Mesenchymal stem cell (in vitro differentiated cells and primary cell): ENCODE results near the gene CYP26C1.
A peak's percentile ranks its signal among the peaks of the same experiment; 100 is the strongest.

Experiments used
- DNase-seq: peaks from one replicate; pipeline ENCODE4 v3.0.0-alpha.2; 2013
- H2AFZ ChIP-seq: one replicate; pipeline ENCODE4 v1.6.1; 2013; ENCODE audit warnings: low read depth, mild to moderate bottlenecking, control low read depth, inconsistent platforms, low read length, moderate library complexity
- H2AK5ac ChIP-seq: 2 replicates; pipeline ENCODE4 v1.6.1; 2013; ENCODE audit warnings: low read length, moderate library complexity, mild to moderate bottlenecking, inconsistent platforms; ENCODE audit not compliant: severe bottlenecking
- H2BK120ac ChIP-seq: one replicate; pipeline ENCODE4 v1.6.1; 2013; ENCODE audit warnings: low read depth, mild to moderate bottlenecking, inconsistent platforms, low read length, moderate library complexity
- H2BK12ac ChIP-seq, 2 experiments: one replicate each; pipeline ENCODE4 v1.6.1; 2013; ENCODE audit warnings: inconsistent platforms in 2 of 2, low read length in 2 of 2, mild to moderate bottlenecking in 2 of 2, moderate library complexity in 2 of 2, control low read depth in 1 of 2
- H2BK15ac ChIP-seq: one replicate; pipeline ENCODE4 v1.6.1; 2013; ENCODE audit warnings: mild to moderate bottlenecking, low read depth, inconsistent platforms; ENCODE audit not compliant: poor library complexity, severe bottlenecking
- H2BK5ac ChIP-seq: 2 replicates; pipeline ENCODE4 v1.6.1; 2013; ENCODE audit warnings: low read depth, mild to moderate bottlenecking, low read length, control low read depth, inconsistent platforms; ENCODE audit not compliant: poor library complexity, severe bottlenecking
- H3K14ac ChIP-seq, 2 experiments: one replicate each; pipeline ENCODE4 v1.6.1; 2013; ENCODE audit warnings: inconsistent platforms in 2 of 2, low read length in 2 of 2, control low read depth in 1 of 2, mild to moderate bottlenecking in 1 of 2, moderate library complexity in 1 of 2
- H3K18ac ChIP-seq, 2 experiments: one replicate each; pipeline ENCODE4 v1.6.1; 2013; ENCODE audit warnings: inconsistent platforms in 2 of 2, low read length in 2 of 2, control low read depth in 1 of 2, low read depth in 1 of 2, mild to moderate bottlenecking in 1 of 2
- H3K23ac ChIP-seq, 2 experiments: one replicate each; pipeline ENCODE4 v1.6.1; 2013; ENCODE audit warnings: inconsistent platforms in 2 of 2, low read length in 2 of 2, mild to moderate bottlenecking in 2 of 2, moderate library complexity in 2 of 2, control low read depth in 1 of 2
- H3K27ac ChIP-seq: 2 replicates; pipeline ENCODE4 v1.5.1; 2013; ENCODE audit warnings: mild to moderate bottlenecking, moderate library complexity, low read length, control low read depth, inconsistent platforms; ENCODE audit not compliant: poor library complexity, severe bottlenecking
- H3K27me3 ChIP-seq, 2 experiments: 2 replicates each; pipeline versions ENCODE4 v1.6.1 to v1.7.0; 2013; ENCODE audit warnings: low read length in 2 of 2, mild to moderate bottlenecking in 2 of 2, moderate library complexity in 2 of 2, control low read depth in 1 of 2, inconsistent platforms in 1 of 2; ENCODE audit not compliant: control insufficient read depth in 1 of 2, insufficient read depth in 1 of 2
- H3K36me3 ChIP-seq, 2 experiments: 2 replicates each; pipeline versions ENCODE4 v1.6.1 to v1.7.0; 2013; ENCODE audit warnings: low read length in 2 of 2, control low read depth in 1 of 2, inconsistent platforms in 1 of 2, low read depth in 1 of 2, mild to moderate bottlenecking in 1 of 2; ENCODE audit not compliant: insufficient read depth in 2 of 2, control insufficient read depth in 1 of 2
- H3K4ac ChIP-seq, 2 experiments: one replicate each; pipeline ENCODE4 v1.6.1; 2013; ENCODE audit warnings: inconsistent platforms in 2 of 2, low read length in 2 of 2, mild to moderate bottlenecking in 2 of 2, moderate library complexity in 2 of 2, control low read depth in 1 of 2, low read depth in 1 of 2
- H3K4me1 ChIP-seq: 2 replicates; pipeline ENCODE4 v1.6.1; 2013; ENCODE audit warnings: low read depth, low read length, control low read depth; ENCODE audit not compliant: control insufficient read depth, insufficient read depth
- H3K4me2 ChIP-seq: 2 replicates; pipeline ENCODE4 v1.6.1; 2013; ENCODE audit warnings: low read length, mild to moderate bottlenecking, inconsistent platforms; ENCODE audit not compliant: poor library complexity, severe bottlenecking
- H3K4me3 ChIP-seq, 2 experiments: 2 replicates each; pipeline versions ENCODE4 v1.5.1 to v1.7.0; 2013; ENCODE audit warnings: low read length in 2 of 2, mild to moderate bottlenecking in 2 of 2, control low read depth in 1 of 2, low read depth in 1 of 2; ENCODE audit not compliant: insufficient read depth in 1 of 2
- H3K79me1 ChIP-seq: replicated peaks from 2 replicates; pipeline ENCODE4 v1.6.1; 2013; ENCODE audit warnings: mild to moderate bottlenecking, control low read depth, low read length, inconsistent platforms; ENCODE audit not compliant: poor library complexity, severe bottlenecking
- H3K9ac ChIP-seq: 2 replicates; pipeline ENCODE4 v1.7.0; 2013; ENCODE audit warnings: mild to moderate bottlenecking, low read length, moderate library complexity
- H3K9me3 ChIP-seq: 2 replicates; pipeline ENCODE4 v1.7.0; 2013; ENCODE audit warnings: mild to moderate bottlenecking, low read length; ENCODE audit not compliant: control insufficient read depth
- H4K8ac ChIP-seq: one replicate; pipeline ENCODE4 v1.6.1; 2013; ENCODE audit warnings: inconsistent platforms, mild to moderate bottlenecking, low read length, moderate library complexity
- H4K91ac ChIP-seq: one replicate; pipeline ENCODE4 v1.6.1; 2013; ENCODE audit warnings: mild to moderate bottlenecking, low read length, inconsistent platforms
- WGBS: methylation state at CpG from one replicate; pipeline ENCODE4 v1.1.7; 2013; ENCODE audit warnings: mixed read lengths; 5-methylcytosine and 5-hydroxymethylcytosine counted together

The CYP26C1 gene

DNA sequence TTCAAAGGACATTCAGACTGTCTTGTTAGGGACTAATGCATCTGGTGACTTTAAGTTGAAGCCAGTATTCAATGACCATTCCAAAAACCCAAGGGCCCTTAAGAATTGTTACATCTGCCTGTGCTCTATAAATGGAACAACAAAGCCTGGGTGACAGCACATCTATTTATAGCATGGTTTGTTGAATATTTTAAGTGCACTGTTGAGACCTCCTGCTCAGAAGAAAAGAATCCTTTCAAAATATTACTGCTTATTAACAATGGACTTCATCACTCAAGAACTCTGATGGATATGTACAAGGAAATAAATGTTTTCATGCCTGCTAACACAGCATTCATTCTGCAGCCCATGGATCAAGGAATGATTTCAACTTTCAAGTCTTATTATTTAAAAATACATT, 33.1 kb upstream of the CYP26C1 start:
- Histone ChIP-seq H3K27me3 (no peaks in the 10 kb centered on the region), H3K79me1 (no peaks in the 10 kb centered on the region), H3K36me3 (no peaks in the 10 kb centered on the region), H3K9me3 (peaks cover 5% of the 10 kb centered on the region), H4K91ac (no peak overlapping the region), H2BK5ac (no peak overlapping the region), H2BK120ac (no peak overlapping the region), H3K23ac (no peak overlapping the region), H3K9ac (no peak overlapping the region), H3K4me1 (peaks cover 5% of the 10 kb centered on the region), H3K4ac (no peak overlapping the region), H3K4me2 (no peak overlapping the region), H2BK12ac (no peak overlapping the region), H3K27ac (no peak overlapping the region), H2AFZ (no peak overlapping the region), H2BK15ac (no peak overlapping the region), H4K8ac (no peak overlapping the region), H3K18ac (no peak overlapping the region), H3K14ac (no peak overlapping the region), H2AK5ac (no peak overlapping the region), H3K4me3 (no peak overlapping the region)
- DNase-seq, result no peak

DNA sequence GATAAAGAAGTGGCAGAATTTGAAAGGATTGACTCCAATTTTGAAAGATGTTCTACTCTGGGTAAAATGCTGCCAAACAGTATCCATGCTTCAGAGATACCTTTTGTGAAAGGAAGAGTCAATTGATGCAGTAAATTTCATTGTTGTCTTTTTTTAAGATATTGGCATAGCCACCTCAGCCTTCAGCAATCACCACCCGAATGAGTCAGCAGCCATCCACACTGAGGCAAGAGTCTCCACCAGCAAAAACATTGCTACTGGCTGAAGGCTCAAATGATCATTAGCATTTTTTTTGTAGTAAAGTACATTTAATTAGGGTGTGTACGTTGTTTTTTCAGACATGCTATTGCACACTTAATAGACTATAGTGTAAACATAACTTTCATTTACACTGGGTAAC, 31.7 kb upstream of the CYP26C1 start:
- no peak overlapping the region for H3K14ac ChIP-seq
- WGBS, result 78% methylated on average over 1 of the region's 2 CpGs
- H2BK15ac ChIP-seq, result no peak overlapping the region
- no peaks in the 10 kb centered on the region for H3K27me3 ChIP-seq
- H3K4ac ChIP-seq, result no peak overlapping the region
- H3K36me3 ChIP-seq, result no peaks in the 10 kb centered on the region
- H3K23ac ChIP-seq, result no peak overlapping the region
- no peak overlapping the region for H2BK120ac ChIP-seq
- no peak overlapping the region for H4K91ac ChIP-seq
- peak; percentile 47 for DNase-seq
- no peak overlapping the region for H3K4me2 ChIP-seq
- no peak overlapping the region for H3K27ac ChIP-seq
- no peak overlapping the region for H4K8ac ChIP-seq
- H3K18ac ChIP-seq, result no peak overlapping the region
- H2BK12ac ChIP-seq, result no peak overlapping the region
- H2AK5ac ChIP-seq, result no peak overlapping the region
- no peak overlapping the region for H3K4me3 ChIP-seq
- H2BK5ac ChIP-seq, result no peak overlapping the region
- no peak overlapping the region for H3K9ac ChIP-seq
- H3K4me1 ChIP-seq, result peaks cover 5% of the 10 kb centered on the region
- H2AFZ ChIP-seq, result no peak overlapping the region
- H3K79me1 ChIP-seq, result no peaks in the 10 kb centered on the region
- H3K9me3 ChIP-seq, result peaks cover 5% of the 10 kb centered on the region

DNA sequence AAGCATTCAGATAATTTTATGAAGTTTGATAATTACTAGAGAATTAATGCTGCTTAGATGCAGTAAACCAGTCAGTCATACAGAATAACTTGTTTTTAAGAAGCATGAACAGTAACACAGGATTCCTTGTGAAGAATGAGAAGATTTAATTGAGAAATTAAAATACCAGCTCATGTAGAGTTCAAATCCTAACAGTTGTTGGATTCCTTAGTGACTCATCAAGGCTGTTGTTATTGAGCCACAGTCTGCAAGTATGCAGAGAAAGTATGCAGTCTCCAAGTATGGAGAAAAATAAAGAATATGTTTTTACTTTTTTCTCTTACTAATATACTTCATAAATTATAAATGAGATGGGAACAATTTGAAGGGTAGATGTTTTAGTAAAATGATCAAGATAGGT, 30.2 kb upstream of the CYP26C1 start:
- H2BK15ac ChIP-seq, result no peak overlapping the region
- H3K4ac ChIP-seq, result no peak overlapping the region
- H3K36me3 ChIP-seq, result no peaks in the 10 kb centered on the region
- H2BK120ac ChIP-seq, result no peak overlapping the region
- H2AK5ac ChIP-seq, result no peak overlapping the region
- peak; percentile 71 for DNase-seq
- no peak overlapping the region for H3K23ac ChIP-seq
- no peaks in the 10 kb centered on the region for H3K79me1 ChIP-seq
- H3K4me3 ChIP-seq, result no peak overlapping the region
- no peak overlapping the region for H3K4me2 ChIP-seq
- no peak overlapping the region for H4K8ac ChIP-seq
- no peak overlapping the region for H2AFZ ChIP-seq
- peak overlapping the region; percentile 47 for H3K9ac ChIP-seq
- H3K18ac ChIP-seq, result no peak overlapping the region
- H3K27ac ChIP-seq, result no peak overlapping the region
- H3K14ac ChIP-seq, result no peak overlapping the region
- no peak overlapping the region for H4K91ac ChIP-seq
- H3K9me3 ChIP-seq, result peaks cover 5% of the 10 kb centered on the region
- peaks cover 5% of the 10 kb centered on the region for H3K4me1 ChIP-seq
- H2BK5ac ChIP-seq, result no peak overlapping the region
- no peak overlapping the region for H2BK12ac ChIP-seq
- H3K27me3 ChIP-seq, result no peaks in the 10 kb centered on the region

DNA sequence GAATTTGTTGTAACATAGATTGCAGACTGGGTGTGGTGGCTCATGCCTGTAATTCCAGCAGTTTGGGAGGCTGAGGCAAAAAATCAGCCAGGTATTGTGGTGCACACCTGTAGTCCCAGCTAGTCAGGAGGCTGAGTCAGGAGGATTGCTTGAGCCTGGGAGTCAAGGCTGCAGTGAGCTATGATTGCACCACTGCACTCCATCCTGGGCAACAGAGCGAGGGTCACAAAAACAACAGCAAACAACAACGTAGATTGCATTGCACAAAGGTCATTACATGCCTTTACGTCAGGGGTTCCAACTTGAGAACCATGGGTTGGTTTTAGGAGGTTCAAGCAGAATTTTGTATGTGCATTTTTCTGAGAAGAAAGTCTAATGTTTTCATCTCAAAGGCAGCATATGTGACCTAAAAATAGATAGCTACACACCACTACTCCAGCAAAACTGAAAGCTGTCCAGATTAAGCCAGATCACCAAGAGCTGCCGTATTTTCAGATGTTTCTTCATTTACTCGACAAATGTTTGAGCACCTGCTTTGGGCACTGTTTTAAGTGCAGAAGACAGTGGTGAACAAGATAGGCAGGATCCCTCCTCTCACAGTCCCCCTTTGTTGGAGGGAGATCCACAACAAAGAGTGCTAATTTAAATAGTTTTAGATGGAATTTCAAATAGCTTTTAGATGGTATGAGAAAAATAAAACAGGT, 28.3 kb upstream of the CYP26C1 start:
- Histone ChIP-seq H2BK12ac (no peak overlapping the region), H3K4me2 (no peak overlapping the region), H2BK120ac (no peak overlapping the region), H3K14ac (peak overlapping the region in 1 of 2 experiments; percentile 79), H3K9ac (no peak overlapping the region), H4K91ac (no peak overlapping the region), H2AK5ac (no peak overlapping the region), H4K8ac (no peak overlapping the region), H3K4me1 (peaks cover 5% of the 10 kb centered on the region), H2AFZ (no peak overlapping the region), H3K9me3 (peaks cover 5% of the 10 kb centered on the region), H3K36me3 (no peaks in the 10 kb centered on the region), H3K23ac (no peak overlapping the region), H2BK15ac (no peak overlapping the region), H3K27me3 (no peaks in the 10 kb centered on the region), H2BK5ac (no peak overlapping the region), H3K4ac (no peak overlapping the region), H3K27ac (no peak overlapping the region), H3K4me3 (no peak overlapping the region), H3K79me1 (no peaks in the 10 kb centered on the region), H3K18ac (no peak overlapping the region)
- WGBS, result 98% methylated on average over 5 of the region's 5 CpGs
- DNase-seq, result no peak
